Spleen (tissue), 3 donors: ENCODE results near the gene NLRP14.

Experiments used
- POLR2A ChIP-seq, 3 donors: fragments of 450-650 bp; IDR thresholded peaks; one replicate each; pipeline ENCODE4 v1.5.1; 2017; ENCODE audit warnings: antibody characterized with exemption in 3 of 3, mild to moderate bottlenecking in 1 of 3
- POLR2AphosphoS5 ChIP-seq, 3 donors: sonication (generic); formaldehyde crosslinking; IDR thresholded peaks; one replicate each; pipeline ENCODE4 v1.5.1; 2017; ENCODE audit warnings: antibody characterized with exemption in 3 of 3

DNA sequence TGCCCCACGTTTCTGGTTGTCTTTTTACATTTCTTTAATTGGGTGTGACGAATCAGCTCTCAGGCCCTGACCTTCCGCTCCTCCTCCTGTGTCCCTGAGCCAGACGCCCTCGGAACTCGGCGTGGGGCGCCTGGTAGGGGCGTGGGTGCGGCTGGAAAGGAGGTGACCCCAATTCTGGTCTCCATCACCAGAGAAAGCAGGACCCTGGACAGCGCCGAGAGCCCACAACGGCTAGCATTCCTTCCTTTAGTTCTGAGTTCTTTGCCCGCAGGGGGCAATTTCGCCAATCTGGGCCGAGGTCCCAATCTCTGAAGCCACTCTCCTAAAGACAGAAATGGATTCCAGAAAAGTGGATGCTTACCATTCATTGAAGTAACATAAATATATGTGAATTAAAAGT lies 56.8 kb downstream of the NLRP14 start:
- no peak for TF ChIP-seq POLR2AphosphoS5 (IDR thresholded peaks at IDR 0.05)
- TF ChIP-seq POLR2A (IDR thresholded peaks at IDR 0.05), result no peak
